Left lung (tissue), 10 donors: ENCODE measurements around the gene KDM4C. TPM values are rescaled to one million over a fixed set of nuclear protein-coding genes. Genes with fewer than 3 reads are reported as not detected.

Experiments
- ATAC-seq: fragments of 200-7000 bp; cut with Tn5 transposase; one replicate; pipeline ENCODE4 v1.9.1; 2020; ENCODE audit warnings: moderate library complexity
- DNase-seq, 4 donors: peaks; one replicate each; pipeline ENCODE4 v3.0.0-alpha.2; 2013 to 2020
- H3K27ac ChIP-seq, 2 donors: fragments of 200-600 bp; sonication (generic) in 1 of 2; one replicate each; pipeline versions ENCODE4 v1.5.0 to v1.8.0; 2020 to 2021
- H3K27me3 ChIP-seq, 2 donors: fragments of 200-600 bp; sonication (generic) in 1 of 2; one replicate each; pipeline versions ENCODE4 v1.5.0 to v1.8.0; 2020 to 2021
- H3K36me3 ChIP-seq, 2 donors: fragments of 200-600 bp; sonication (generic) in 1 of 2; one replicate each; pipeline versions ENCODE4 v1.5.0 to v1.8.0; 2020 to 2021
- H3K4me1 ChIP-seq, 2 donors: fragments of 200-600 bp; one replicate each; pipeline ENCODE4 v1.8.0; 2021
- H3K4me3 ChIP-seq, 2 donors: fragments of 200-600 bp; sonication (generic) in 1 of 2; one replicate each; pipeline versions ENCODE4 v1.5.0 to v1.8.0; 2020 to 2021; ENCODE audit warnings: mild to moderate bottlenecking in 1 of 2
- H3K9me3 ChIP-seq, 2 donors: fragments of 200-600 bp; sonication (generic) in 1 of 2; one replicate each; pipeline versions ENCODE4 v1.5.0 to v1.8.0; 2020 to 2021
- CTCF ChIP-seq, 2 donors: fragments of 200-600 bp; sonication (generic) in 1 of 2; IDR thresholded peaks; one replicate each; pipeline versions ENCODE4 v1.5.0 to v1.8.0; 2021; ENCODE audit warnings: antibody characterized with exemption in 2 of 2
- intact Hi-C, 2 donors: fragments of 100-400 bp; cut with DNase I; formaldehyde crosslinking; loops; one replicate each; pipeline versions ENCODE4 v1.11.2 to v1.14.2; 2022
- polyA plus RNA-seq, 6 donors: library from polyadenylated mRNA; unstranded; fragments of 120-200 nt; gene quantifications; one replicate each; pipeline ENCODE4 v1.2.1, GENCODE V29; 2013; ENCODE audit not compliant: insufficient read length in 6 of 6
- total RNA-seq, 2 donors: library from RNA; stranded (reverse); fragmentation: NEBNext Ultra II Directional; extraction: Animal tissue kit (Norgen Biotek cat#: 25700); gene quantifications; one replicate each; pipeline ENCODE4 v1.2.1, GENCODE V29; 2021
- donor health status: DM: no; HTN: yes; CAD: no.
- donor health status: DM: no; HTN: no; CAD: no.

KDM4C gene
- total and polyA plus RNA-seq, 8 donors: 11.7 to 34.8 (median 15.2) TPM

DNA sequence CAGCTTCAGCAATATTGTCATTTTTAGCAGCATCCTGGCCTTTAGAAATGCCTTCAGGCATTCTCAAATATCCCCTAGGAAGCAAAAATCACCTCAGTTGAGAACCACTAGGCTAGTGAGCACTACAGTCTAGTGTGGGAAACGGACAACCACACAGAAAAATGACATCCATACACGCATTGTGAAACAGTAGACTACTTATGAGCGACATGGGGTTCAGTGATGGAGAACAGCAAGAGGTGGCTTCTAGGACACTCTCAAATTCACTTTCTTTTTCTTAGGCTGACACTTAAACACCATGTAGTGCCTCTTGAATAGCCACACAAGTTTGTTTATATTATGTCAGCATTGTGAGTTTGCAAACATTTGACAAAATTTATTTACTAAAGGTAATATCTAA is 203.0 kb downstream of the KDM4C start:
- Histone ChIP-seq H3K4me1 (peaks cover 0 to 3% of the 10 kb centered on the region in 2 donors), H3K36me3 (no peaks in the 10 kb centered on the region), H3K27ac (no peak overlapping the region), H3K4me3 (no peak overlapping the region), H3K9me3 (no peaks in the 10 kb centered on the region), H3K27me3 (no peaks in the 10 kb centered on the region)
- no peak for DNase-seq
- TF ChIP-seq CTCF (IDR thresholded peaks at IDR 0.05): no peak
- intact Hi-C loops: no loop called here
- peak; percentile 54 for ATAC-seq

GRCh38 chr9:6961845-6962522 is 204.2 kb downstream of the KDM4C start:
- intact Hi-C loops: no loop called here
- no peak for DNase-seq
- Histone ChIP-seq H3K36me3 (no peaks in the 10 kb centered on the region), H3K27ac (no peak overlapping the region), H3K27me3 (no peaks in the 10 kb centered on the region), H3K4me1 (peaks cover 0 to 3% of the 10 kb centered on the region in 2 donors), H3K4me3 (no peak overlapping the region), H3K9me3 (no peaks in the 10 kb centered on the region)
- TF ChIP-seq CTCF (IDR thresholded peaks at IDR 0.05): no peak
- ATAC-seq: no peak

GRCh38 chr9:6965566-6965965 is 207.8 kb downstream of the KDM4C start:
- ATAC-seq (no peak), DNase-seq (no peak)
- peaks cover 0 to 5% of the 10 kb centered on the region in 2 donors for H3K4me1 ChIP-seq
- TF ChIP-seq CTCF (IDR thresholded peaks at IDR 0.05): no peak
- H3K4me3 ChIP-seq: no peak overlapping the region
- no peaks in the 10 kb centered on the region for H3K36me3 ChIP-seq
- no peaks in the 10 kb centered on the region for H3K27me3 ChIP-seq
- intact Hi-C loops: no loop called here
- H3K9me3 ChIP-seq: no peaks in the 10 kb centered on the region
- no peak overlapping the region for H3K27ac ChIP-seq

GRCh38 chr9:6968271-6968670 is 210.5 kb downstream of the KDM4C start:
- Histone ChIP-seq H3K27me3 (no peaks in the 10 kb centered on the region), H3K36me3 (no peaks in the 10 kb centered on the region), H3K4me1 (peaks cover 0 to 3% of the 10 kb centered on the region in 2 donors), H3K27ac (no peak overlapping the region), H3K4me3 (no peak overlapping the region), H3K9me3 (no peaks in the 10 kb centered on the region)
- no peak for TF ChIP-seq CTCF (IDR thresholded peaks at IDR 0.05)
- peak; percentile 24 for ATAC-seq
- DNase-seq: no peak
- intact Hi-C loops: no loop called here

- H3K27me3 ChIP-seq: no peaks in the 10 kb centered on the region
- intact Hi-C loops: no loop called here
- no peaks in the 10 kb centered on the region for H3K9me3 ChIP-seq
- DNase-seq (no peak), ATAC-seq (no peak)
- H3K27ac ChIP-seq: no peak overlapping the region
- H3K36me3 ChIP-seq: no peaks in the 10 kb centered on the region
- no peak for TF ChIP-seq CTCF (IDR thresholded peaks at IDR 0.05)
- H3K4me3 ChIP-seq: no peak overlapping the region
- peaks cover 0 to 3% of the 10 kb centered on the region in 2 donors for H3K4me1 ChIP-seq
Observed at GRCh38 chr9:6969805-6970204, 212.0 kb downstream of the KDM4C start.
